Stimulated activated CD4-positive, alpha-beta T cell treated with anti-CD3 and anti-CD28 coated beads, Interleukin-15, amount 100 ng/mL, for 1 hour (primary cell): ENCODE results near the gene ZW10.

Source experiments
- DNase-seq, 2 donors: peaks; one replicate each; pipeline ENCODE4 v3.0.0-alpha.2; 2020; ENCODE audit warnings: low read depth in 1 of 2, low spot score in 1 of 2

Gene ZW10

DNA sequence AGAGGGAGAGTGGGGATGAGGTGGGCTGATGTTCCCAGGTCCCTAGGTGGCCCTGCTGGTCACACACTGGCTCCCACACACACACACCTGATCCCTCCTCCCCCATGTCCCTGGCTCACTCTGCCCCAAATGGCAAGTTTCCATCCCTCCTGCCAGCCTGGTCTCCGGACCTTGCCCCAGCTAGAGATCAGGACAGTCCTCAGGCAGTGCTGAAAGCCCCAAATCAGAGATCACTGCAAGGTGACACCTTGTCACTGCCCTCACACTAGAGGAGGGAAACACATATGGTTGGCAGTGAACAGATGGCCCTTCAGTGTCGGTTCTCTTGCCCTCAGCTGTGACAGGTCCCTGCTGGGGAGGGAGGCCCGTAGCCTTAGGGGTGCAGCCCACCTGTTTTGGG lies 75.0 kb downstream of the ZW10 start:
- DNase-seq: no peak

DNA sequence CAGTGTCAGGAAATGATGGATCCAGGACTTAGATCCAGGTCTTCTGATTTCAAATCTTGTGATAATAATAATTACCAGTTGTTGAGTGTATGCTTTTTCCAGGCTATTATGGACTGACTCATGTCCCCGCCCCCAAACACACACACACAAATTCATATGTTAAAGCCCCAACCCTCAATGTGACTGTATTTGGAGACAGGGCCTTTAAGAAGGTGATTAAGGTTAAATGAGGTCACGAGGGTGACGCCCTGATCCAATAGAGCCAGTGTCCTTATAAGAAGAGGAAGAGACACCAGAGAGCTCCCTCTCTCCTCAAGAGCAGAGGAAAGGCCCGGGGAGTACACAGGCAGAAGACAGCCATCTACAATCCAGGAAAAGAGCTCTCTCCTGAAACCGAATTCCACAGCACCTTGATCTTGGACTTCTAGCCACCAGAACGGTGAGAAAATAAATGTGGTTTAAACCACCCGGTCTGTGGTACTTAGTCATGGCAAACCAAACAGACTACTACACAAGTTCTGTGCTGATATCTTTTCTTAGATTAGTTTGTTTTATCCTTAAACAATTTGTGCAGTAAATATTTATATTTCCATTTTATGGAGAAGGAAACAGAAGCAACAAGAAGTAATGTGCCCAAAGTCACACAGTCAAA lies 75.6 kb downstream of the ZW10 start:
- DNase-seq: no peak

DNA sequence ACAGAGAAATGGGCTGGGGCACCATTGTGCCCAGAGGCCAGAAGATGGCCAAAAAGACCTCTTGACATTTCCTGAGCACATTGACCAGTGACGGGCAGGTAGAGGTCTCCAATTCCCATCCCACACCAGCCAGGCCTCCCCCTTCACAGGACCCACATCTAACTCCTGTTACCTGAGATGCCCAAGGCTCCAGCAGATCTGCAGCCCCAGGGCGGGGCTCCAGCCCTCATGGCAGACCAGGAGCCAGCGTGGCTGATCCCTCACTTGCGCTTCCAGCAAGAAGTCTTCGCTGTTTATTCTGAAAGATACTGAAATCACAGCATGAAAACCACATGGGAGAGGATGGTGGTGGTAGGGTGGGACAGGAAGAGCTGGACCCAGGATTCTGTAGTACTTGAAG lies 76.4 kb downstream of the ZW10 start:
- no peak for DNase-seq

DNA sequence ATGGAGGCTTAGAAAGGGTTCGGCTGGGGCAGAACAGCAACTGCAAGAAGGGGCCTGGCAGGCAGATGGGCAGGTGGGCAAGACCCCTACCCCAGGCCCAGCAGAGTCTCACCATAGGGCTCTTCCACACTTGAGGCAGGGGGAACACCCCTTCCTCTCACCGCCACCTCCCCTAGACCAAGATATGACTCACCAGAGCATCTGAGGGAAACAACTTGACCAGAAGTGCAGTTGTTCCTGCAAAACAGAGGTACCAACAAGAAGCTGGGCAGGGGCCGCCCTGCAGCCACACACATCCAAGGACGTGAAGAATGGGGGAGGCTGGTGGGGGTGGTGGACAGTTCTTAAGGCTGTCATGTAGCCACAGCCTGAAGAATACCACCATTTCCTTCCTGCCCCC lies 78.3 kb downstream of the ZW10 start:
- no peak for DNase-seq

DNA sequence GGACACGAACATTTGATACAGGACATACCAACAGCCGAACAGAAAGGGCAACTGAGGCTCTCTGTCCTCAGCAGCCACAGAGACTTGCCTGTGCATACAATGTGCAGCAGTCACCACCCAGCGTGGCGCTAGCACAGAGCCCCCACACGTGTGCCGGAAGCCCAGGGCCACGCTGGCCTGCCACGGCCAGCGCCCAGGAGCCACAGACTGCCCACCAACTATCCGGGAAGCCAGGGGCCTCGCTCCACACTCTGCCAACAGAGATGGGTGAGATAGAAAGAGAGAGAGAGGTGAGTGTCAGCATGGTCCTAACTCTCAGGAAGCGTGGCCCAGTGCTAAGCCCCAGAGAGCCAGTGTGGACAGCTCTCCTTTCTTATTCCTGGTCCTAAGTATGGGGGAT lies 79.1 kb downstream of the ZW10 start:
- no peak for DNase-seq

DNA sequence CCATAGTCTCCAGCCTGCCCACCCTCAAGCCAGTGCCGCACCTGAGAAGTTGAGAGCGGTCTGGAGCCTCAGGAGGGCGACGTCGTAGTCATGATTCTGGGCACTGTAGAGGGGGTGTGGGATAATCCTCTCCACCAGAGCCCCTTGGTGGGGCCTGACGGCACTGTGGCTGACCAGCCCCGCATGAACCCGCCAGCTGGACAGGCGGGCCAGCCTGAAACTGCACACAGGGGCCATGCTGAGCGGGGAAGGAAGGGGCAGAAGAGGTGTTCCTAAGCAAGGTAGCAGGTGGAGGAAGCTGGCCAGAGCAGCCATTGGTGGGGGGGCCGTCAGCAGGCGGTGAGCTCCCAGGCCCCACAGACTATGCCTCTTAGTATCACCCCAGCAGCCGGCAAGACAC lies 80.5 kb downstream of the ZW10 start:
- no peak for DNase-seq

DNA sequence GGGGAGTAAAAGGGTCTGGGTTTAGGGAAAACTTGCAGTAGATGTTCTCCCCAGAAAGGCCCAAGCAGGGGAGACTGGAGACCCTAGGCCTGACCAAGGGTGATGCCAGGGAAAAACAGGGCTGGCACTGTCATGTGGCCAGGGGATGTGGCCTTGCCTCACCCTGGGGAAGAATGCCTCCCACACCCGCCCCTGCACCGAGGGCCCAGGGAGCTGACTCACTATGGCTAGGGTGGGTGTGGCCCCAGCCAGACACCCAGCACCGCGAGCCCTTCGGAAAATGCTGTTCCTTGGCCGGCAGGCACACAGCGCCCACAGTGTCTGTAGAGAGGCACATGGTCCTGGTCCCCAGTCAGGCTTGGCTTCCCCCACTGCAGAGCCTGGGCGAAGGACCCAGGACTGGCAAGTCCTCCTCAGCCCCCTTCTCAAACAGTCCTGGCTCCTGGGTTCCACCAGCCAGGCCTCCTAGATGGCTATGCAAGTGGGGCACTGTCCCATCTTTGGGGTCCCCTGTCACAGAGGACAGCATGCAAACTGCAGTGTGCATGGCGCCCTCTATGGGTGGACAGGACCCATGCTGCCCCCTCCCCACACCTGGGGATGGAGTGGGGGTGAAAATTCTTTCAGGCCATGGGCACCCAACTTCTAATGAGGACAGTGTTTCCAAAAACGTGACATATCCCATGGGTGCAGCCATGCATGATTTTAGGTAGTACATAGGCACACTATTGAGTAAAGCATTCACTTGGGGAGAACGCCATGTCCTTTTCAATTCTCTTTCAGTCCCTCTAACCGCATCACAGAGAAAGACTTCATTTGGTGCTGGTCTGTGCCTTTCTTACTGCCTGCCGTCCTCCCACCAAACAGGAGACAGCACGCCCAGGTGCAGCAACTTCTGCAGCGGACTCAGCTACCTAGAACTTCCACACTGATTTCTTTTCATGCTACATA lies 82.6 kb downstream of the ZW10 start:
- DNase-seq: no peak

DNA sequence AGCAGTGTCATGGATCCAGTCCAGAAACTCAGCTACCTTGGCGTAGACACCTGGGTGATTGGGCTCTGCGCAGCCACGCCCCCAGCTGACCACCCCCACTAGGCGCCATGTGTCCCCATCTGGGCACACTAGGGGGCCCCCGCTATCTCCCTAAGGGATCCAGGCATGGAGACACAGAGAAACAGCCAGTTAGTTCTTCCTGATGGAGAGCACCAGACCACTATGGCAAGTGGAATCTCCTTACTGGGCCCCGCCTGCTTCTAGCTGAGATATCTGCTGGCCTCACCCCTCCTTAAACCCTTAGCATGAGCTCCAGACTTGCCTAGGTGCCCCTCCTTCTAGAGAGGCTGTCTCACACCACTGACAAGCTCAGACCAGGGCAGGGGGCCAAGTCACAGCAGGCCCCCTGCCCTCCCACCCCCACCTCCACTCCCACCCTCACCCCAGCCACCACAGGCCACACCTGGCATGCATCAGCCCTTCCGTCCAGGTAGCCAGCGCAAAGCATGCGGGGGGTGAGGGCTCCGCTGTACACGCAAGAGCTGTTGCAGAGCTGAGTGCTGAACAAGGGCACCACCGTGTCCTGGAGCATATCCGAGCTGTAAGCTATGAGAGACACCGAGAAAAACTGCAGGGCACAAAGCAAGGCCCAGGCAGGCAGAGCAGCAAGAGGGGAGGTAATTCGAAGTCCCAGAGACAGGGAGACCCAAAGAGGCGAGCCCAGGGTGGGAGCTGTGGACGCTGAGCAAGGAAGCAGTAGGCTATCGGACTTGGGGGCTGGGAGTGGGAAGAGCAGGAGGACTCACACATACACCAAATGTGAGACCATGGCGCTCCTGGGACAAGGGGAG lies 83.5 kb downstream of the ZW10 start:
- no peak for DNase-seq

DNA sequence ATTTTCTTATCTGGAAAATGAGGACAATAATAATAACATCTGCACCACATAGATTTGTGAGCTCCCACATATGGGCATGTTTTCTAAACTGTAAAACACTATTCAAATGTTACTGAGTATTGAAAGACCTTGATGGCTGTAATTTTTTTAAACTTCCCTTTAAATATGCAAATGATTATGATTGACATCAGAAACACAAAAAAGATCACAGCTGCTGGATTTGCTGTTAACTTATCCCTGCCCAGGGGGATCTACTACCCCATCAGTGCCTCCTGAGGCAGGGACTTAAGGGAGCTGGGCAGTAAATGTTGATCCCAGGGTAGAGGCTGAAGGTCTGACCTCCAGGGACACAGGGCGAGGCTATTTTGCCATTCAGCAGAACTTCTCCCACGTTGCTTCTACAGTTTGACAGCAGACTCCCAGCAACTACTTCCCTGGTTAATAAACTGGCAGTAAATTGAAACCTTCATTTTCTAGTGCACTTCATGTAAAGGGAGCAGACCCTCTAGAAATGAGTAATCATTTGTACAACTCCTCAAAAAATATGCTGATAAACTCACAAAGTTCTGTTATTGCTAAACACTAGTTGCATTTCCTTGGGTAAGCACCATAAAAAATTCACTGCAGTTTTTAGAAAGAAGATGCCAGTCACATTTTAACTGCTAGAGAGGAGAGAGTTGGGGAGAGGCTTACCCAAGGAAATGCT lies 87.7 kb downstream of the ZW10 start:
- DNase-seq: no peak

DNA sequence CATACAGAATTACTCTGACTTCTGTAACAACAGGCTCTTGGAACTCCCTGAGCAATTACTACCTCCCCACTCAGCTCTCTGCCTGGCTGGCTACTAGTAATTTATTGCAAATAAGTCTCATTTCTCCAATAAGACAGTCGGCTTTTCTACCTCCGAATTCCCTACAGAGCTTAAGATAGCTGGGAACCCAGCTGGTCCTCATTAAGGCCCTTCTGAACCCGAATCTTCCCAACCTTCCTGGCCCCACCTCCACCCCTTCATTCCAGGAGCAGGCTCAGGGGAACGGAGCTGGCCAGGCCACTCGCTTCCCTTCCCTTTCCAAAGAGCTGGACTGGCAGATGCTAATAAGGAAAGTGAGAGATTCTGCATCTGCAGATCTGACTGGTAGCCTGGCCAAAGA lies 89.0 kb downstream of the ZW10 start:
- no peak for DNase-seq

DNA sequence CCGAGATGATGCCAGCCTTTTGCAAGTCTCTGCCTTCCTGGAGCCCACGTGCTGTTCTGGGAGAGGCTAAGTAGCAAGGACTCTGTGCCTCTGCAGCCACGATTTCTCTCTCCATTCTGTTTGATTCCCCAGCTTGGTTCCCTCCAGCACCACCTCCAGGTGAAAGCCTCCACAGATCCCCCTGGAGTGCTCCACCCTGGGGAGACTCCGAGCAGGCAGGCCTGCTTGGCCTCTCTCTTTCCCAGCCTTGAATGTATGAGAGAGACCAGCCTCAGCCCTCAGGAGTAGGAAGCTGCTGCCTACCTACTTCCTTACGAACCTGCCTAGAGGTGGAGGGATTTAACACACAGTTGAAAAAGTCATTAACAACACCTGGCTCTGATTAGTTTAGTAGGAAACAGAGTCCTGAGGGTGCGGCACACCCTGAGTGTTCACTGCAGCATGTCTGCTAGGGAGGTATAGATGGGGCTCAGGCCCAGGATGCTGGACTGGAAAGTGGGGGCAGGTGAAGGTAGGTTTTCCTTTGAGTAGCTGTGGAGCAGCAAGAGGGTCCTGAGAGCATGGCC lies 89.9 kb downstream of the ZW10 start:
- DNase-seq: no peak
